Measurements from ENCODE around the gene GALNT9.

GALNT9 gene

DNA sequence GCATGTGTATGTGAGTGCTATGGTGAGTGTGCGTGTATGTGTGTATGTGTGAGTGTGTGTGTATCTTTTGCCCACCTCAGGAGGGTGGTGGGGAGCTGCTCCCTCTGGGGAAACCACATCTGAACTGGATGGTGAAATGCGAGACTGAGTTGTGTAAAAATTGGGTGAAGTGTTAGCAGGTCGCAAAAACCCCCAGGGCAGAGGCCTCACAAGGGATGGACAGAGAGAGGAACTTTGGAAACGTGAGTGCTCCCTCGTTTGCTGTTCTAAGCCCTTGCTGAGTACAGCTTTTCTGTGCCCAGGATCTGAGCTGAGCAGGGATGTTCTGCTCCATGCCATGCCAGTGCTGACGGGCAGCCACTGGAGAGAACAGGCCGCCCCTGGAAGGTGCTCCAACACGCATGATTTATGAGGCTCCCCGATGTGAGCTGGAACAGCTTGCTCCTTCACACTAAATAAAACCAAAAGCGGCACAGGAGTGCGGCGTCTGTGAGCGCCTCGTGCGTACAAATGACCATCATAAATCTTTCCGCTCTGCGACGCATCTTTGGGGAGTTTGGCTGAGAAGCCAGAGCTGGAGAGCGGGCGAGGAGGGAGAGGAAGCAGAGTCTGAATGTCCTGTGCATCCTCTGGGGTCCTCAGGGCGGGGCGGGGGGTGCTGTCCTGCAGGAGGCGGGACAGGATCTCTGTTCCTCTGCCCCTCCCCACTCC is 14.1 kb upstream of the GALNT9 start:
- H3K27ac Mint-ChIP-seq, result no peak overlapping the region
- H3K4me1 Mint-ChIP-seq (ENCODE audit: low read depth), result peaks cover 5% of the 10 kb centered on the region
- intact Hi-C loops (cut with micrococcal nuclease), result no loop called here
- peaks cover 18% of the 10 kb centered on the region for H3K27me3 Mint-ChIP-seq
- no peaks in the 10 kb centered on the region for H3K9me3 Mint-ChIP-seq
- no peaks in the 10 kb centered on the region for H3K36me3 Mint-ChIP-seq (ENCODE audit: low read depth)
- H3K4me3 Mint-ChIP-seq, result no peak overlapping the region

- H3K9me3 Mint-ChIP-seq, result no peaks in the 10 kb centered on the region
- H3K4me1 Mint-ChIP-seq (ENCODE audit: low read depth), result peaks cover 5% of the 10 kb centered on the region
- no peaks in the 10 kb centered on the region for H3K36me3 Mint-ChIP-seq (ENCODE audit: low read depth)
- H3K4me3 Mint-ChIP-seq, result no peak overlapping the region
- peaks cover 18% of the 10 kb centered on the region for H3K27me3 Mint-ChIP-seq
- H3K27ac Mint-ChIP-seq, result no peak overlapping the region
- intact Hi-C loops (cut with micrococcal nuclease), result no loop called here
These were observed 13.2 kb upstream of the GALNT9 start for GRCh38 chr12:132342251-132343227.

- no peak overlapping the region for H3K27ac Mint-ChIP-seq
- no peaks in the 10 kb centered on the region for H3K36me3 Mint-ChIP-seq (ENCODE audit: low read depth)
- no peaks in the 10 kb centered on the region for H3K9me3 Mint-ChIP-seq
- H3K27me3 Mint-ChIP-seq, result peaks cover 18% of the 10 kb centered on the region
- no peak overlapping the region for H3K4me3 Mint-ChIP-seq
- intact Hi-C loops (cut with micrococcal nuclease), result no loop called here
- peaks cover 5% of the 10 kb centered on the region for H3K4me1 Mint-ChIP-seq (ENCODE audit: low read depth)
These were observed 12.1 kb upstream of the GALNT9 start for GRCh38 chr12:132341318-132342050.

DNA sequence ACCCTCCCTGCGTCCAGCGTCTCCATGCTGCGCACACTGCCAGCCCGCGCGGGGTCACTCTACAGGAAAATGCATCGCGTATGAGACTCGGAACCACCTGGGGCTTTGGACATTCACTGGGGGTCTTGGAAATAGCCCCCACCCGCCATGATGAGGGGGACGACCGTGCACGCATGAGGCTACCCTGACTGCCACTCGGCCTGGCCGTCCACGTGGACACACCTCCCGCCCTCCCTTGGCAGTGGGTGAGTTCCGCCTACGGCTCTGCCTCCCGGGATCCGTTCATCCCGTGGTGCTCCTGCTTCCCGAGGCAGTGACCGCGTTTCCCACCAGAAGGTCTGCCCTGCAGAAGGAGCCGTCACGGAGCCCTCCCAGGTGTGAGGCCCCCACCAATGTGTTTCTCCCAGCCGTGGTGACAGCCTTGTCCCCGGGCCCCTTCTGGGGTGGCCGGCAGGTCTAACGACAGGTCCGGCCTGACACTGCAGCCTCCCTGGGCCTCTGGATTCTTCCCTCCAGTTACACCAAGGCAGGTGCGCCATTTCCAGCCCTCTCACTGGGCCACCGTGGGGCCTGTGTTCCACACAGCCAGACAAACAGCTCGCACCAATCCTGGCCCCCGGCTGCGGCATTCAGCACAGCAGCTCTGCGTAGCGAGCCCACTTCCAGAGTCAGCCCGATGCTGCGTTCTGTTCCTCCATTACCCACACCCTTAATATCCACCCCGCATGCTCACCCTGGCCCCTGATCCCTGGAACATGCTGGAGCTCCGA is 11.1 kb upstream of the GALNT9 start:
- Mint-ChIP-seq H3K9me3 (peaks cover 5% of the 10 kb centered on the region), H3K27me3 (peaks cover 17% of the 10 kb centered on the region), H3K27ac (no peak overlapping the region), H3K4me1 (ENCODE audit: low read depth) (peaks cover 5% of the 10 kb centered on the region), H3K4me3 (no peak overlapping the region), H3K36me3 (ENCODE audit: low read depth) (no peaks in the 10 kb centered on the region)
- intact Hi-C loops (cut with micrococcal nuclease), result no loop called here

DNA sequence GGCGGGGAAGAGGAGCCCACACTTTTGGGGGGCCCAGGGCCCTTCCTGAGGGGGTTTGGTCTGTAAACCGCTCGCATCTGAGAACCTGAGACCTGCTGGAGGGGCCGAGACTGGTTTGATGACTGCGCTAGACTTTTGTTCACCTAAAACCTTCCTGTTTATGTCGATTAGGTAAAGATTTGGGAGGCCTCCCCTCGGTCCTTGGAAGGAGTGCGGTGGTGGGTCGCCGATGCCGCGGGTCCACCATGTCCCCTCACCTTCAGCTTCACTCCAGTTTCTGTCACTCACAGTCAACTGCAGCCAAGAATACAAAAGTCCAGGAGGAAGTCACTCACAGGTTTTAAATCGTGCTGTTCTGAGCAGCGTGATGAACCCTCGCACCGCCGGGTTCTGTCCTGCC is 10.5 kb upstream of the GALNT9 start:
- intact Hi-C loops (cut with micrococcal nuclease), result no loop called here
- H3K27me3 Mint-ChIP-seq, result peaks cover 17% of the 10 kb centered on the region
- H3K4me1 Mint-ChIP-seq (ENCODE audit: low read depth), result peaks cover 5% of the 10 kb centered on the region
- H3K4me3 Mint-ChIP-seq, result no peak overlapping the region
- peaks cover 8% of the 10 kb centered on the region for H3K9me3 Mint-ChIP-seq
- no peaks in the 10 kb centered on the region for H3K36me3 Mint-ChIP-seq (ENCODE audit: low read depth)
- no peak overlapping the region for H3K27ac Mint-ChIP-seq

- Mint-ChIP-seq H3K9me3 (peaks cover 8% of the 10 kb centered on the region), H3K27me3 (peaks cover 13% of the 10 kb centered on the region), H3K4me3 (no peak overlapping the region), H3K36me3 (ENCODE audit: low read depth) (no peaks in the 10 kb centered on the region), H3K4me1 (ENCODE audit: low read depth) (peaks cover 5% of the 10 kb centered on the region), H3K27ac (no peak overlapping the region)
- intact Hi-C loops (cut with micrococcal nuclease), result no loop called here
These were observed 9.4 kb upstream of the GALNT9 start for GRCh38 chr12:132338781-132339180.

- H3K4me3 Mint-ChIP-seq, result no peak overlapping the region
- H3K27me3 Mint-ChIP-seq, result peaks cover 10% of the 10 kb centered on the region
- intact Hi-C loops (cut with micrococcal nuclease), result no loop called here
- H3K36me3 Mint-ChIP-seq (ENCODE audit: low read depth), result no peaks in the 10 kb centered on the region
- peaks cover 8% of the 10 kb centered on the region for H3K9me3 Mint-ChIP-seq
- H3K4me1 Mint-ChIP-seq (ENCODE audit: low read depth), result peaks cover 5% of the 10 kb centered on the region
- H3K27ac Mint-ChIP-seq, result no peak overlapping the region
These were observed 8.9 kb upstream of the GALNT9 start for GRCh38 chr12:132338311-132338710.

DNA sequence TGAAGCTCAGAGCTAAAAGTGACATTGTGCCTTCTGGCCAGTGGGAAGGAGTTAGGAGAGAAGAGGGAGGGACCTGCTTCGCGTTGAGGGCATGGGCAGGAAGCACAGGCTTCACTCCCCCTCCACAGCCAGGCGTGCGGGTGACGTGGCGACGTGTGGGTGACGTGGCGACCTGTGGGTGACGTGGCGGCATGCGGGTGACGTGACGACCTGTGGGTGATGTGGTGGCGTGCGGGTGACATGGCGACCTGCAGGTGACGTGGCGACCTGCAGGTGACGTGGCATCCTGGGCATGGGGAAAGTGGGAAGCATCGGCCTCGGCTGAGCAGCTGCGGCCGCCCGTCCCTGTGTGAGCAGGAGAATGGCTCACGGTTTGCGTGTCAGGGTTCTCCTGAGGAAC is 8.2 kb upstream of the GALNT9 start:
- Mint-ChIP-seq H3K27ac (no peak overlapping the region), H3K27me3 (peaks cover 8% of the 10 kb centered on the region), H3K36me3 (ENCODE audit: low read depth) (no peaks in the 10 kb centered on the region), H3K9me3 (peaks cover 8% of the 10 kb centered on the region), H3K4me3 (no peak overlapping the region), H3K4me1 (ENCODE audit: low read depth) (peaks cover 5% of the 10 kb centered on the region)
- intact Hi-C loops (cut with micrococcal nuclease), result no loop called here

- H3K36me3 Mint-ChIP-seq (ENCODE audit: low read depth), result no peaks in the 10 kb centered on the region
- peaks cover 13% of the 10 kb centered on the region for H3K27me3 Mint-ChIP-seq
- no peak overlapping the region for H3K27ac Mint-ChIP-seq
- no peaks in the 10 kb centered on the region for H3K4me1 Mint-ChIP-seq (ENCODE audit: low read depth)
- peaks cover 8% of the 10 kb centered on the region for H3K9me3 Mint-ChIP-seq
- H3K4me3 Mint-ChIP-seq, result no peak overlapping the region
- intact Hi-C loops (cut with micrococcal nuclease), result no loop called here
These were observed 7.3 kb upstream of the GALNT9 start for GRCh38 chr12:132336451-132337413.

DNA sequence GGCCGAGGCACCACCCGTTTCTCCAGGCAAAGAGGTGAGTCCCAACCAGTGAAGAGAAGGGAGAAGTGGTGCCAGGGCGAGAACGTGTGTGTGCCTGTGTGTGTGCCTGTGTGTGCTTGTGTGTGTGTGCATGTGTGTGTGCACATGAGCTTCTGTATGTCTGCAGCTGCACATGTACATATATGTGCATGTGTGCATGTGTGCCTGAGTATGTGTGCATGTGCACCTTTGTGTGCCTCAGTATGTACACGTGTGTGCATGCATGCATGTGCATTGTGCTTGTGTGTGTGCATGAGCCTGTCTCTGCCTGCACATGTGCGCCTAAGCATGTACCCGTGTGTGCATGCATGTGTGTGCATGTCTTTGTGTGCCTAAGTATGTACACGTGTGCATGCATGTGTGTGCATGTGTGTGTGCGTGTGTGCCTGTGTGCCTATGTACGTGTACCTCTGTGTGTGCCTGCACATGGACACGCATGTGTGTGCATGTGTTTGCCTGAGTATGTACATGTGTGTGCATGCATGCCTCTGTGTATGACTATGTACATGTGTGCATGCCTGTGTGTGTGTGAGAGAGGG is 5.9 kb upstream of the GALNT9 start:
- Mint-ChIP-seq H3K4me3 (no peak overlapping the region), H3K27ac (no peak overlapping the region), H3K9me3 (peaks cover 17% of the 10 kb centered on the region), H3K27me3 (peaks cover 20% of the 10 kb centered on the region), H3K4me1 (ENCODE audit: low read depth) (no peaks in the 10 kb centered on the region), H3K36me3 (ENCODE audit: low read depth) (no peaks in the 10 kb centered on the region)
- intact Hi-C loops (cut with micrococcal nuclease), result no loop called here

- H3K36me3 Mint-ChIP-seq (ENCODE audit: low read depth), result no peaks in the 10 kb centered on the region
- peaks cover 17% of the 10 kb centered on the region for H3K9me3 Mint-ChIP-seq
- H3K27ac Mint-ChIP-seq, result no peak overlapping the region
- H3K4me1 Mint-ChIP-seq (ENCODE audit: low read depth), result no peaks in the 10 kb centered on the region
- H3K27me3 Mint-ChIP-seq, result peaks cover 27% of the 10 kb centered on the region
- intact Hi-C loops (cut with micrococcal nuclease), result no loop called here
- H3K4me3 Mint-ChIP-seq, result no peak overlapping the region
These were observed 4.4 kb upstream of the GALNT9 start for GRCh38 chr12:132333766-132334165.

DNA sequence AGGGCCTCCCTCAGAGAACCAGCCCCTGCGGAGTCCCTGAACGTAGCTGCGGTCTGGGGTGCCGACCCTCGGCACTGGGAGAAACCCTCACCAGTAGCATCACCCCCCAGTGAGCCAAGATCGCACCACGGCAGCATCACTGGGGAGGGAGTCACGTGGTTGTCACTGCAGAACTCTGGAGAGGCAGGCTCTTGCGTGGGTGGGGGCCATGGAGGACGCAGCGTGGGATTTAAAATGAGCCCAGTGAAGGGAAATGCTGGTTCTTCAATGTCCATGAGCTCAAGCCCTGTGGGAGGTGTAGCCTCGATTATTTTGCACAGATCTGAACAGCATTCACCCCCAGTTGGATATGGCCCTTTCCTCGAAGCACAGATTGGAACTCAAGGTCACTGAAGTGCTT is 3.9 kb upstream of the GALNT9 start:
- Mint-ChIP-seq H3K4me1 (ENCODE audit: low read depth) (no peaks in the 10 kb centered on the region), H3K9me3 (peaks cover 17% of the 10 kb centered on the region), H3K27ac (no peak overlapping the region), H3K4me3 (no peak overlapping the region), H3K27me3 (peaks cover 32% of the 10 kb centered on the region), H3K36me3 (ENCODE audit: low read depth) (no peaks in the 10 kb centered on the region)
- intact Hi-C loops (cut with micrococcal nuclease), result no loop called here

Measured in dendritic cell treated with granulocyte-macrophage colony-stimulating factor and Interleukin-4, amounts not matched to agents 40 ng/mL and 50 ng/mL, for 4 days (primary cell).